NCI-H2029 treated with DMSO at 0.1 percent for 48 hours (cell line): ENCODE measurements around the gene MCTP2.

Experiments used
- DNase-seq: peaks from one replicate; lab custom pipeline; 2025; lab: John Stamatoyannopoulos, UW

Gene MCTP2, protein sequence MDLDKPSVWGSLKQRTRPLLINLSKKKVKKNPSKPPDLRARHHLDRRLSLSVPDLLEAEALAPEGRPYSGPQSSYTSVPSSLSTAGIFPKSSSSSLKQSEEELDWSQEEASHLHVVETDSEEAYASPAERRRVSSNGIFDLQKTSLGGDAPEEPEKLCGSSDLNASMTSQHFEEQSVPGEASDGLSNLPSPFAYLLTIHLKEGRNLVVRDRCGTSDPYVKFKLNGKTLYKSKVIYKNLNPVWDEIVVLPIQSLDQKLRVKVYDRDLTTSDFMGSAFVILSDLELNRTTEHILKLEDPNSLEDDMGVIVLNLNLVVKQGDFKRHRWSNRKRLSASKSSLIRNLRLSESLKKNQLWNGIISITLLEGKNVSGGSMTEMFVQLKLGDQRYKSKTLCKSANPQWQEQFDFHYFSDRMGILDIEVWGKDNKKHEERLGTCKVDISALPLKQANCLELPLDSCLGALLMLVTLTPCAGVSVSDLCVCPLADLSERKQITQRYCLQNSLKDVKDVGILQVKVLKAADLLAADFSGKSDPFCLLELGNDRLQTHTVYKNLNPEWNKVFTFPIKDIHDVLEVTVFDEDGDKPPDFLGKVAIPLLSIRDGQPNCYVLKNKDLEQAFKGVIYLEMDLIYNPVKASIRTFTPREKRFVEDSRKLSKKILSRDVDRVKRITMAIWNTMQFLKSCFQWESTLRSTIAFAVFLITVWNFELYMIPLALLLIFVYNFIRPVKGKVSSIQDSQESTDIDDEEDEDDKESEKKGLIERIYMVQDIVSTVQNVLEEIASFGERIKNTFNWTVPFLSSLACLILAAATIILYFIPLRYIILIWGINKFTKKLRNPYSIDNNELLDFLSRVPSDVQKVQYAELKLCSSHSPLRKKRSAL

DNA sequence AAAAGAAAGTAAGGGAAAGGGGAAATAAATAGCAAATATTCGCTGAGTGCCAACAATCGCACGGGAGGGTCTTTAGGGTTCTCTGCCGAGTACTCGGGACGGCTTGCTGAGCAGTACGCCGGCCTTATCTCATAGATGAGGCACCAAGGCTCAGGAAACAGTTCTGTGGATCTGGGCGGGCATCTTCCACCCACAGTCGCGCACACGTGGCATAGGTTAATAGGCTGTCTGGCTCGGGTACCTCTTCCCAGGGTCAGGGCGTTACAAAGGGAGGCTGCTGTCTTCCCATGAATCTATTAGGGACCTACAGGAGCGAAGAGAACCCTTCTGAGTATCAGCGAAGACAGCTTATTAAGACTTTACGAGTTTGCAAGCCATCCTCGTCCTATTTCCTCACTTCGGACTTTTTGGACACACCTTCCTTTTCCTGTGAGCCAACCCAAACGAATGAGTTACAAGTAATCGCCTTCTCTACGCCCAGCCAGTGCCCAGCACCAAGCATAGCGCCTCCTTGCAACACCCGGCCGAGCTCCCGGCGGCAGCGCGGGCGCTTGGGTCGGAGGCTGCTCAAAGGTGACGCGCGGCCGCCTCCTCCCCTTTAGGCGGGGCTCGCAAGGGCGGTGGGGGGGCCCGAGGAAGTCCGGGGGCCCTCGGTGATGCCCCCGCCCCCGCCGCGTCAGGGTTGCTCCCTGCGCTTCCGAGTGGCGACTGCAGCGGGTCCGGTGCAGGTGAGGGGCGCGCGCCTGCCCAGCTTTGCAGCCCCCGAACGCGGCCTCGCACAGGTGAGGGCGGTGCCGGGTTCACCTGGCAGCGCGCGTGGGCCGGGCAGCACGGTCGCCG lies at the start of gene MCTP2:
TSS of gene MCTP2 (plus strand) at position 679 of the 840 bp plus-strand sequence. CDS start 66,705 bp downstream, outside the sequence.
- no peak for DNase-seq

- no peak for DNase-seq
These were observed 48.5 kb upstream of the MCTP2 start for GRCh38 chr15:94182883-94183282.

- DNase-seq, result no peak
These were observed 45.7 kb upstream of the MCTP2 start for GRCh38 chr15:94185547-94186236.

DNA sequence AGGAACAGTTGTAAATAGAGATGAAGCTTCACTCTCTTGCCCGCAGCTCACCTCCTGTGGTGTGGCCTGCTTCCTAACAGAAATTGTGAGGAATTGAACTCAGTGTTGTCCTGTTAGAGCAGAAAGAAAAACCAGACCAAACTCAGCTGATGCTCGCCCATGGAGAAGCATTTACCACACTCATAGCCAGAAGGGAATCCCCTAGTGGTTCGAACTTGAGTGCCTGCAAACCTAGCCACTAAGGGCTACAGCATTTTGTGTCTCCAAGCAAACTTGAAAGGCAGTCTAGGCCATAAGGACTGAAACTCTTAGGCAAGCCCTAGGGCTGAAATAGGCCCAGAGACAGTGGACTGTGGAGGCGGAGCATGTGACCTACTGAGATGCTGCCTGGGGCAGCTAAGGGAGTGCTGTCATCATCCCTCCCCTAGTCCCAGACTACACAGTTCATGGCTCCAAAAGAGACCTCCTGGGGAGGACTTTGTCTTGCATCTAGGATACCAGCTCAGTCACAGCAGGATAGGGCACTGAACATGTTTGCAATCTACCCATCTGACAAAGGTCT lies 44.5 kb upstream of the MCTP2 start:
- DNase-seq, result no peak

DNA sequence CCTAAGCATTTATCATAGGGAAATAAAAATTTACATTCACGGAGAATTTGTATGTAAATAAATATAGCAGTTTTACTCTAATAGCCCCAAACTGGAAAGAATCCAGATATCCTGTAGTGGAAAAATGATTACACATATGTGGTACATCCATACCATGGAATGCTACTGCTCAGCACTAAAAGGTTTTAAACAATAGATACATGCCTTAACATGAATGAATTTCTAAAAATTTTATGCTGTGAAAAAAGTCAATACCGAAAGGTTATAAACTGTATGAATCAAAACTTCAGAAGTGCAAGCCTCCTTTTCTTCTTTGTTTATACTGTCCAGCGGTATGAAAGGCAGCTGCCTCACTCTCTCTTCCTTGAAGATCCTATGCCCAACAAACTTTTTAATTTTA lies 37.5 kb upstream of the MCTP2 start:
- DNase-seq, result no peak

GRCh38 chr15:94196531-94196930 lies 34.8 kb upstream of the MCTP2 start:
- no peak for DNase-seq

DNA sequence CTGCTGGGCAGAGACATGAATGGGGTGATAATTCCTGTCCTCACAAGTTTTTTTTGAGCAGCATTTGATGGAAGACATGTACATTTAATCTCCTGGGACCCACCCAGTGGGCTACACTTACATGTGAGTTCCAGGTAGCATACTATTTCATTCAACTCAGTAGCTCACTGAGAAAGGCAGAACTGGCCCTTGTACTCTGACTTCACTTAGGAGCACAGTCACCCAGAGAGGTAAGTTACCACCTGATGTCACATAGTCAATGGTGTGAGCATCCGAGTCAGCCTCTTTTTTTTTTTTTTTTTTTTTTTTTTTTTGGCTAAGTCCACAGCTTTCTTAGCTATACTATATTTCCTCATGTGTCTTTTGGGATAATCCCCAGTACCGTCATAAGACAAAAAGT lies 32.7 kb upstream of the MCTP2 start:
- DNase-seq, result no peak

DNA sequence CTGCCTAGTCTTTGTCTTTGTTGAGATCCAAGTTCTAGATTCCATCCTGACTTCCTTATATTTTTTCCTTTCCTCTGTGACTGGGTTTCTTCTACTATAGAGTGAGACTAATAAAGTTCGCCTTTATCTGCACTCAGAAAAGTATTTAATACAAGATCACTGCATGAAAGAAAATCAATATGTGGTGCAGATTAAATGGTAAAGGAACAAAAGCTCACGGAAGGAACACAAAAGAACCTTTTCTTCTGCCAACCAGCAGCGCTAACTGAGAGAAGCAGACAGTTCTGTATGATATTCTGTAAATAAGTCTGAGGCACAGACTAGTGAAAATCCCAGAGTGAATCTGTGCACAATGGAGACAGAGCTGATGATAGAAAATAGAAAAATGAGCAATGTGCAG lies 31.6 kb upstream of the MCTP2 start:
- DNase-seq, result no peak

DNA sequence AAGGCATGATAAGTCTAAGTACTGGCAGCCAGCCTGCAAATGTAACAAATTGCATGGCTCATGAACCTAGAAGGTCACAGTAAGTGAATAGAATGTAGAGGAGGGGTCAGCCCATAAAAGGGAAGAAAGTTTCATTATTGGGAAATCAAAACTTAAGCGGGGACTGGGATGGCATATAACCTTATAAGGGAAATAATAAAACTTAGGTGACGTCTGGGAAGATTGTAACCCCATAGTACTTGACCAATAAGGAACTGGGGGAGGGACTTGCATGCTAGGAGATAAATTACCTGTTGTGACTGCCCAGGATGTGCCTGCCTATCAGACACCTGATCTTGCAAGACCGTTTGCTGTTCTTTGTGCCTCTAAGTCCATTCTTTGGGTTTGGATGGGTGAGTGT lies 28.1 kb upstream of the MCTP2 start:
- no peak for DNase-seq

GRCh38 chr15:94205366-94205765 lies 26.0 kb upstream of the MCTP2 start:
- no peak for DNase-seq

GRCh38 chr15:94206463-94207167 lies 24.7 kb upstream of the MCTP2 start:
- no peak for DNase-seq

DNA sequence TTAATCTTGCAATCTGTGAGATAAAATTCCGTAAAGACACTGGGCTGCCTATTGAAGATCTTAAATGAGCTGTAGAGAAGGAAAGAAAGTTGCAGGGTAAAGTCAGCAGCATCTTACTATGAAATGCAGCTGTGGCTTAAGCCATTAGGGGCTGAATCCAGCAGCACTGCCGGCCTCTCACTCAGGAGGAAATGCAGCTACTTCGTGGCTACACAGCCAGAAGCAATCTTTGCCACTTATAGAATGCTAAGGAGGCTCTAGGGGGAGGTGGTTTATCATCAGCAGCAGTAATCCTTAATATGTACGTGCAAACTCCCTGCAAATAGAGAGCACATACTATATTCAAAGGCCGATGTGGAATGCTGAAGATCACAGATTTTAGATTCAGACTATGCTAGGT lies 19.1 kb upstream of the MCTP2 start:
- DNase-seq, result no peak

DNA sequence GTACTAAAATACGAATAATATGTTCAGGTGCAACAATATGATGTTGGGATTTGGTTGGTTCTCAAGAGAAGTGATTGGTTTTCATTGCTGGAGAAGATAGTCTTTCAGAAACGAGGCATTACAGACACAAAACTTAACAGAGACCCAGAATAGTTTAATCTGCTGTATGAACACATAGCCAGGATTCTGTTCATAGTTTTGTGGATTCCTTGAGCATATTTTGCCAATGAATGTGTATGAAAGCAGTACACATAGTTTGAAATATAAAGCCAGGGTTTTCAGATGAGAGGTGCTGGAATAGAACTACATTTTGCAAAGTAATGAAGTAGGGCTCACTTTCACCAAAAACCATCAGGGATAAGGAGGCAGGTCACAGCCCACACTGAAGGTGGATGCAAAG lies 5.7 kb upstream of the MCTP2 start:
- no peak for DNase-seq

DNA sequence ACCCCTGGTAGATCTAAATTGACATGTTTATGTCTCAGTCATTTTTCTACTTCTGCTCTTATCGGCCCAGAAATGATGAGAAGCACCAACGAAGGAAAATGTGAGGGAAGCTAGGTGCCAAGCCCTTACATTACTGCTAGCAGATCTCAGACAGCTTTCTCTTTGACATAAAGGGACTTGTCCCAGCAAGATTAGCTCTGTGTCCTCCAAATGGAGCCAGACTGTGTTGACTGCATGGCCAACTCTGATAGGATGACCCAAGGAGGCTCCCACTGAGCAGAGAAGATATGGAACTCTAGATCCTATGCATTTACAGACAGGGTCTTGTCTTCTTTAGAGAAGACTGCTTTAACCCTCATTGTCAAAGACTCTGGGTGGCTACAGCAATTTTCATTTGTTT lies 2.8 kb upstream of the MCTP2 start:
- no peak for DNase-seq

DNA sequence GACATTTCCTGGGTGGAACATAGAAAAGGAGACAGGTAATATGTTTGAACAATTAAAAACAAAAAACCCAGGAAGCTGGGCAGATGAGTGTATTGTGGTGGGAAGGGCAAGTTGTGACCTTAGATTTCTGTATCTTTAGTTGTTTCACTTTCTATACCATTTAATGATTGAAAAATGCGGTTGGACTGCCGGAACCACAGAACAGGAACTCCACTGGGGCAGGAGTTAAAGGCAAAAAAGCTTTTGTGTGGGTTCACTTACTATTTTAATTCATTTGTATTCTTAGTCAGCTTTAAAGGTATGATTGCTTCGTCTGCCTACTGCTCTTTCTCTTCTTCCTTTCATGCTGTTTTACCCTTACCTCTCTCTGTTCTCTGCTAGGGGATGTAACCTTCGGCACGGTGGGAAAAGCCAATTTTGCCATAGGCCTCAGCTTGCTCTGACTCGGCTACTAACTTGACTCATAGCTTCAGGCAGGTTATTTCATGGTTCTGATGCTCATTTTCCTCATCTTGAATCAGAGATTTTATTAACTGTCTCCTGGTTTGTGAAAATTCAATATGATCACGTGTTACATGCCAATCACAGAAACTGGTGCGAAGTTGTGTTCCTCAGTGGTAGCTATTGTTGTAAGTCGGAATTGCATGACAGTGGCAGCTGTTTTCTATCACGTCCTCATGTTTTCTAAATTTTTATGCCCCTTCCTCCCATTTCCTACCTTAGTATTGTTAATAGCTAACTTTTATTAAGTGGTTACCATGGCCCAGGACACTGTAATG lies 1.6 kb upstream of the MCTP2 start:
- no peak for DNase-seq

GRCh38 chr15:94230431-94230882 lies 904 bp upstream of the MCTP2 start:
- DNase-seq, result no peak

GRCh38 chr15:94231723-94232468 lies 535 bp downstream of the MCTP2 start:
- DNase-seq, result no peak

- no peak for DNase-seq
These were observed 2.1 kb downstream of the MCTP2 start for GRCh38 chr15:94233441-94233840.

DNA sequence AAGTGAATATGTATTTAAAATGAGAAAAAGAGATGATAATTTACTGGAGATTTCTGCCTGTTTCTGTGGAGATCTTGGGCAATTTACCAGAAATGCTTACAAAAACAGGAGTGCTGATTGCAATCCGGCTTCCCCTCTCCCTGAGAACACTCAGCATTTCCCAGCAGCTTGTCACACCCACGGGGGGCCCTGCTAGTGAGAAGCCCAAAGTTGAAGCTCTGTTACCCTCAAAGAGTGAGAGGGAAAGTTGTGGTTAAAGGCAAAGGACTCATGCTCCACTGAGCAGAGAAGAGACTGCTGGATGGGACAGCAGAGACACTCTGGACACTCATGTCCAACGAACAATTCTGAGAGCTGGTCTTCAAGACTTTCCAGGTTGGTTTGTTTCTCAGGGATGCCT lies 2.9 kb downstream of the MCTP2 start:
- no peak for DNase-seq
